Measurements from ENCODE around the gene NUP210.

The NUP210 gene

DNA sequence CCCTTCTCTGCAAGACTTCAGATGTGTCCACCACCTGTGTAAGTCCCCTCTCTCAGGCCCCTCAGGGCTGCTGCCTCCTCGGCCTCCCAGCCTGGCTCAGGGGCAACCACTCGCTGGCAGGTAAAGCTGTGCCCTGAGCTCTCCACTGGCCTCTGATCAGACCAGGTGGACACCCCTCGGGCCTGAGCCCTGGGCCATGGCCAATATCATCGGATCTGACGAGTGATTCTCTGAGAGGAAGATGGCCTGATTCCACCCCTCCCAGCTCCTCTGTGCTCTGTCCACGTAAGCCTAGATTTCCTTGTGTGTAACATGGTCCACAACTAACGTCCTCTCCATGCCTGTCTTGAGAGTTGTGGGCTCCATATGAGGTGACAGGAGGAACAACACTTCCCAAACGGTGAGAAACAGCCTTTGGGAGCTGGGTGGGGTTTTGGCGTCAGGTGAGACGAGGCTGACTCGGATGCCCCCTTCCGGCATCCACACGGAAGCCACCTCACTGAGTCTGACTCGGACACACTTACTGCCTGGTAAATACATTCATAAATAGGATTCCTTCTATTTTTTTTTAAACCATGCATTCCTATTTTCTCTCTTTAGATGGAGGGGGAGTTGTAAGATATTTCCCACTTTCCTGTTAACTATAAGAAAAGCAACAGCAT, 86.8 kb downstream of the NUP210 start:
- TF ChIP-seq FOXP2 (optimal IDR thresholded peaks at IDR 0.05; ENCODE audit: borderline replicate concordance, extremely low read depth, extremely low read length, insufficient read depth) (no peak), POLR2AphosphoS5 (IDR thresholded peaks at IDR 0.05; ENCODE audit: low read depth, low read length) (no peak), SIN3A (IDR thresholded peaks at IDR 0.05; ENCODE audit: borderline replicate concordance, insufficient read depth, low read length) (no peak)

GRCh38 chr3:13332740-13333139, 87.4 kb downstream of the NUP210 start:
- TF ChIP-seq TAF1 (IDR thresholded peaks at IDR 0.05; ENCODE audit: borderline replicate concordance, insufficient read depth, low read length) (no peak), POLR2AphosphoS5 (IDR thresholded peaks at IDR 0.05; ENCODE audit: low read depth, low read length) (no peak), REST (IDR thresholded peaks at IDR 0.05; ENCODE audit: insufficient read depth in 1 of 2, low read depth in 2 of 2, low read length in 2 of 2) (no peak), FOXP2 (optimal IDR thresholded peaks at IDR 0.05; ENCODE audit: borderline replicate concordance, extremely low read depth, extremely low read length, insufficient read depth) (no peak), SIN3A (IDR thresholded peaks at IDR 0.05; ENCODE audit: borderline replicate concordance, insufficient read depth, low read length) (no peak)

GRCh38 chr3:13332158-13332557, 88.0 kb downstream of the NUP210 start:
- TF ChIP-seq TAF1 (IDR thresholded peaks at IDR 0.05; ENCODE audit: borderline replicate concordance, insufficient read depth, low read length) (no peak), FOXP2 (optimal IDR thresholded peaks at IDR 0.05; ENCODE audit: borderline replicate concordance, extremely low read depth, extremely low read length, insufficient read depth) (no peak), REST (IDR thresholded peaks at IDR 0.05; ENCODE audit: insufficient read depth in 1 of 2, low read depth in 2 of 2, low read length in 2 of 2) (no peak), SIN3A (IDR thresholded peaks at IDR 0.05; ENCODE audit: borderline replicate concordance, insufficient read depth, low read length) (no peak), POLR2AphosphoS5 (IDR thresholded peaks at IDR 0.05; ENCODE audit: low read depth, low read length) (no peak)

DNA sequence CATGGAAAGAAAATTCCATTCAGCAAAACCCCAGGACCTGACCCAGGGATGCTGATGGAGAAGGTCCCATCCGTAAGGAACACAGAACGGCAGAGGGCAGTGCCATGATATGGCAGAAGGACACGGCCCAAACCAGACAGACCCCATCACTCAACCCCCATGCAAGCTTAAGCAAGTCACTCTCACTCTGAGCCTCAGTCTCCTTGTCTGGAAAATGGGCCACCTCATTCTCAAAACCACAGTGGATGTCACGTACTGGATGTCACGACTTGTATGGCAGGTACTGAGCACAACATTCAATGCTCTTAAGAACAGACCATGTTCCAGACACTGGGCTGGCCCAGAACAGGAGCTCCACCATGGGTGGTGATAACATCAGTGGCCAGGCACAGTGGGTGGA, 90.4 kb downstream of the NUP210 start:
- TF ChIP-seq REST (IDR thresholded peaks at IDR 0.05; ENCODE audit: insufficient read depth in 1 of 2, low read depth in 2 of 2, low read length in 2 of 2) = no peak
- no peak for TF ChIP-seq FOXP2 (optimal IDR thresholded peaks at IDR 0.05; ENCODE audit: borderline replicate concordance, extremely low read depth, extremely low read length, insufficient read depth)
- TF ChIP-seq SIN3A (IDR thresholded peaks at IDR 0.05; ENCODE audit: borderline replicate concordance, insufficient read depth, low read length) = no peak
- no peak for TF ChIP-seq TAF1 (IDR thresholded peaks at IDR 0.05; ENCODE audit: borderline replicate concordance, insufficient read depth, low read length)
- no peak for TF ChIP-seq POLR2AphosphoS5 (IDR thresholded peaks at IDR 0.05; ENCODE audit: low read depth, low read length)

GRCh38 chr3:13325892-13326443, 94.2 kb downstream of the NUP210 start:
- no peak for TF ChIP-seq REST (IDR thresholded peaks at IDR 0.05; ENCODE audit: insufficient read depth in 1 of 2, low read depth in 2 of 2, low read length in 2 of 2)

Data from PFSK-1 (cell line).